OCI-LY3 (cell line): Measurements from ENCODE around the gene PCDHB2.

Experiments
- H2AFZ ChIP-seq: fragments of 200-600, 300-600 bp; shearing (Covaris generic); 2 replicates; pipeline ENCODE4 v1.6.0; 2014; ENCODE audit warnings: antibody characterized with exemption, low read depth, low read length
- H3K27ac ChIP-seq: fragments of 200-600, 300-600 bp; sonication (generic); 2 replicates; pipeline ENCODE4 v1.5.1; 2014; ENCODE audit warnings: mild to moderate bottlenecking, low read length, moderate library complexity, mixed read lengths
- H3K27me3 ChIP-seq: fragments of 200-600, 300-600 bp; sonication (generic); 2 replicates; pipeline ENCODE4 v1.6.1; 2014; ENCODE audit warnings: low read depth, low read length, mixed read lengths
- H3K36me3 ChIP-seq: fragments of 200-600, 300-600 bp; sonication (generic); replicated peaks from 2 replicates; pipeline ENCODE3; 2014; ENCODE audit warnings: low read depth, low read length, mixed read lengths
- H3K4me1 ChIP-seq: fragments of 300-600, 200-600 bp; sonication (generic); 2 replicates; pipeline ENCODE4 v1.6.1; 2014; ENCODE audit warnings: low read length, mixed read lengths
- H3K4me2 ChIP-seq: fragments of 200-600, 300-600 bp; sonication (generic); 2 replicates; pipeline ENCODE4 v1.6.1; 2014; ENCODE audit warnings: low read length, mixed read lengths
- H3K4me3 ChIP-seq: fragments of 300-600, 200-600 bp; sonication (generic); 2 replicates; pipeline ENCODE4 v1.5.1; 2014; ENCODE audit warnings: antibody characterized with exemption, mild to moderate bottlenecking, low read length, moderate library complexity
- H3K79me2 ChIP-seq: fragments of 300-600, 200-600 bp; shearing (Covaris generic); 2 replicates; pipeline ENCODE4 v1.6.1; 2014; ENCODE audit warnings: mild to moderate bottlenecking, low read length, mixed read lengths
- H3K9ac ChIP-seq: fragments of 300-600, 200-600 bp; shearing (Covaris generic); 2 replicates; pipeline ENCODE4 v1.6.0; 2014; ENCODE audit warnings: mild to moderate bottlenecking, low read length, moderate library complexity
- H3K9me3 ChIP-seq: fragments of 200-600, 300-600 bp; shearing (Covaris generic); 2 replicates; pipeline ENCODE4 v1.6.1; 2014; ENCODE audit warnings: low read length, mixed read lengths; ENCODE audit not compliant: insufficient read depth
- H4K20me1 ChIP-seq: fragments of 200-600, 300-600 bp; sonication (generic); 2 replicates; pipeline ENCODE4 v1.6.1; 2016; ENCODE audit warnings: low read length, mixed read lengths; ENCODE audit not compliant: insufficient read depth
- CTCF ChIP-seq: fragments of 200-600, 300-600 bp; sonication (generic); IDR thresholded peaks from 2 replicates; pipeline ENCODE4 v1.5.1; 2014; ENCODE audit warnings: antibody characterized with exemption, low read length, low read depth
- EZH2phosphoT487 ChIP-seq: fragments of 200-600 bp; shearing (Covaris generic); IDR thresholded peaks from 2 replicates; pipeline ENCODE4 v1.6.1; 2018; ENCODE audit warnings: antibody characterized with exemption, mixed run types, low read depth

Gene PCDHB2

GRCh38 chr5:141094481-141095262, at the start of gene PCDHB2:
Gene PCDHB2, plus strand, starts transcription at chr5:141094615. Its CDS starts 176 bp downstream, at chr5:141094791.
- Histone ChIP-seq H4K20me1 (no peaks in the 10 kb centered on the region), H3K27ac (no peak within 1 kb of the TSS), H3K27me3 (no peaks in the 10 kb centered on the region), H3K9me3 (no peaks in the 10 kb centered on the region), H3K79me2 (no peaks in the 10 kb centered on the region), H3K4me1 (no peaks in the 10 kb centered on the region), H3K9ac (no peak within 1 kb of the TSS), H3K4me3 (no peak within 1 kb of the TSS), H3K4me2 (no peak within 1 kb of the TSS), H3K36me3 (no peaks in the 10 kb centered on the region), H2AFZ (no peak within 1 kb of the TSS)
- TF ChIP-seq EZH2phosphoT487: no peak
- no peak for TF ChIP-seq CTCF

GRCh38 chr5:141050622-141051520, 43.5 kb upstream of the PCDHB2 start, which contains the start of gene PCDHB1:
Gene PCDHB1, plus strand, starts transcription at chr5:141051374. Its CDS starts 97 bp downstream, at chr5:141051471.
- no peaks in the 10 kb centered on the region for H3K79me2 ChIP-seq
- H3K27me3 ChIP-seq: no peaks in the 10 kb centered on the region
- no peaks in the 10 kb centered on the region for H3K9me3 ChIP-seq
- H3K4me2 ChIP-seq: no peak within 1 kb of the TSS
- H3K27ac ChIP-seq: no peak within 1 kb of the TSS
- H2AFZ ChIP-seq: no peak within 1 kb of the TSS
- no peak for TF ChIP-seq CTCF
- no peak for TF ChIP-seq EZH2phosphoT487
- H3K9ac ChIP-seq: no peak within 1 kb of the TSS
- H3K4me3 ChIP-seq: no peak within 1 kb of the TSS
- H3K36me3 ChIP-seq: no peaks in the 10 kb centered on the region
- H4K20me1 ChIP-seq: no peaks in the 10 kb centered on the region
- no peaks in the 10 kb centered on the region for H3K4me1 ChIP-seq

GRCh38 chr5:141051521-141051866, 42.9 kb upstream of the PCDHB2 start:
- H3K4me3 ChIP-seq: no peak overlapping the region
- H3K4me2 ChIP-seq: no peak overlapping the region
- no peak overlapping the region for H3K9ac ChIP-seq
- H3K27me3 ChIP-seq: no peaks in the 10 kb centered on the region
- no peaks in the 10 kb centered on the region for H3K79me2 ChIP-seq
- H3K9me3 ChIP-seq: no peaks in the 10 kb centered on the region
- no peak overlapping the region for H3K27ac ChIP-seq
- TF ChIP-seq EZH2phosphoT487 (no peak), CTCF (no peak)
- H3K36me3 ChIP-seq: no peaks in the 10 kb centered on the region
- no peaks in the 10 kb centered on the region for H3K4me1 ChIP-seq
- H2AFZ ChIP-seq: no peak overlapping the region
- H4K20me1 ChIP-seq: no peaks in the 10 kb centered on the region

- Histone ChIP-seq H3K9me3 (no peaks in the 10 kb centered on the region), H3K79me2 (no peaks in the 10 kb centered on the region), H2AFZ (no peak overlapping the region), H3K36me3 (no peaks in the 10 kb centered on the region), H3K4me1 (no peaks in the 10 kb centered on the region), H3K4me2 (no peak overlapping the region), H3K27ac (no peak overlapping the region), H3K4me3 (no peak overlapping the region), H3K27me3 (no peaks in the 10 kb centered on the region), H4K20me1 (no peaks in the 10 kb centered on the region), H3K9ac (no peak overlapping the region)
- no peak for TF ChIP-seq CTCF
- no peak for TF ChIP-seq EZH2phosphoT487
Measured at GRCh38 chr5:141077826-141078225, 16.6 kb upstream of the PCDHB2 start.
